H9 (cell line): Measurements from ENCODE around the gene CEP164. TPM values are rescaled to one million over a fixed set of nuclear protein-coding genes. Genes with fewer than 3 reads are reported as not detected.

ENCODE experiments used
- DNase-seq: peaks from one replicate; pipeline ENCODE4 v3.0.0-alpha.2; 2017
- H2AFZ ChIP-seq: one replicate; pipeline ENCODE4 v1.6.1; 2013; ENCODE audit warnings: mild to moderate bottlenecking, low read length, control low read depth, moderate library complexity
- H2AK5ac ChIP-seq: 2 replicates; pipeline ENCODE4 v1.6.1; 2013; ENCODE audit warnings: low read length, control low read depth, mixed read lengths; ENCODE audit not compliant: insufficient read length
- H2BK120ac ChIP-seq: one replicate; pipeline ENCODE4 v1.6.1; 2013; ENCODE audit warnings: low read depth, mild to moderate bottlenecking, low read length, control low read depth, inconsistent platforms; ENCODE audit not compliant: poor library complexity, severe bottlenecking
- H2BK12ac ChIP-seq: 2 replicates; pipeline ENCODE4 v1.6.1; 2013; ENCODE audit warnings: low read length, control low read depth, mixed read lengths, low read depth; ENCODE audit not compliant: insufficient read length
- H2BK15ac ChIP-seq: 2 replicates; pipeline ENCODE4 v1.6.1; 2013; ENCODE audit warnings: low read depth, low read length, control low read depth
- H2BK20ac ChIP-seq: one replicate; pipeline ENCODE4 v1.6.1; 2013; ENCODE audit warnings: low read depth, mild to moderate bottlenecking, low read length, control low read depth, inconsistent platforms; ENCODE audit not compliant: poor library complexity, severe bottlenecking
- H2BK5ac ChIP-seq: 2 replicates; pipeline ENCODE4 v1.6.1; 2013; ENCODE audit warnings: low read length, control low read depth, mixed read lengths; ENCODE audit not compliant: insufficient read length
- H3K14ac ChIP-seq: 2 replicates; pipeline ENCODE4 v1.6.1; 2013; ENCODE audit warnings: low read length, control low read depth; ENCODE audit not compliant: insufficient read depth
- H3K18ac ChIP-seq: 2 replicates; pipeline ENCODE4 v1.6.1; 2013; ENCODE audit warnings: low read depth, mild to moderate bottlenecking, mixed read lengths, low read length, control low read depth; ENCODE audit not compliant: insufficient read length
- H3K23ac ChIP-seq: 2 replicates; pipeline ENCODE4 v1.6.1; 2013; ENCODE audit warnings: low read length, control low read depth, mixed read lengths, low read depth; ENCODE audit not compliant: insufficient read length
- H3K23me2 ChIP-seq: 2 replicates; pipeline ENCODE4 v1.6.1; 2013; ENCODE audit warnings: low read depth, mild to moderate bottlenecking, mixed read lengths, low read length, control low read depth; ENCODE audit not compliant: insufficient read length, poor library complexity, severe bottlenecking
- H3K27ac ChIP-seq: 2 replicates; pipeline ENCODE4 v1.5.1; 2013; ENCODE audit warnings: low read length, control low read depth, mixed read lengths, low read depth; ENCODE audit not compliant: insufficient read length
- H3K27me3 ChIP-seq: 2 replicates; pipeline ENCODE4 v1.6.1; 2013; ENCODE audit warnings: low read length, control low read depth, inconsistent platforms; ENCODE audit not compliant: insufficient read depth
- H3K4ac ChIP-seq: 2 replicates; pipeline ENCODE4 v1.6.1; 2013; ENCODE audit warnings: low read depth, mild to moderate bottlenecking, control low read depth, inconsistent platforms, low read length, moderate library complexity
- H3K4me1 ChIP-seq: 2 replicates; pipeline ENCODE4 v1.6.1; 2013; ENCODE audit warnings: low read length, control low read depth, inconsistent platforms; ENCODE audit not compliant: insufficient read depth
- H3K4me2 ChIP-seq: 2 replicates; pipeline ENCODE4 v1.6.1; 2013; ENCODE audit warnings: low read length, control low read depth, mixed read lengths; ENCODE audit not compliant: insufficient read length, insufficient read depth
- H3K56ac ChIP-seq: 2 replicates; pipeline ENCODE4 v1.6.1; 2013; ENCODE audit warnings: low read depth, mild to moderate bottlenecking, mixed read lengths, low read length, control low read depth; ENCODE audit not compliant: insufficient read length
- H3K79me1 ChIP-seq: 2 replicates; pipeline ENCODE4 v1.6.1; 2013; ENCODE audit warnings: low read depth, mild to moderate bottlenecking, moderate library complexity, low read length, control low read depth, inconsistent platforms; ENCODE audit not compliant: insufficient read depth, poor library complexity, severe bottlenecking
- H3K79me2 ChIP-seq: 2 replicates; pipeline ENCODE4 v1.6.1; 2013; ENCODE audit warnings: low read length, control low read depth, inconsistent platforms; ENCODE audit not compliant: insufficient read depth
- H3K9ac ChIP-seq: 2 replicates; pipeline ENCODE4 v1.6.1; 2013; ENCODE audit warnings: low read length, control low read depth, mixed read lengths; ENCODE audit not compliant: insufficient read length; ENCODE audit errors: extremely low read depth
- H3K9me3 ChIP-seq: one replicate; pipeline ENCODE4 v1.6.1; 2013; ENCODE audit warnings: low read depth, low read length, inconsistent platforms; ENCODE audit not compliant: control insufficient read depth
- H3T11ph ChIP-seq: one replicate; pipeline ENCODE4 v1.6.1; 2013; ENCODE audit warnings: mild to moderate bottlenecking, low read length, control low read depth, inconsistent platforms
- H4K20me1 ChIP-seq: one replicate; pipeline ENCODE4 v1.6.1; 2013; ENCODE audit not compliant: control insufficient read depth, insufficient read length, insufficient read depth
- H4K5ac ChIP-seq: 2 replicates; pipeline ENCODE4 v1.6.1; 2013; ENCODE audit warnings: low read depth, mild to moderate bottlenecking, mixed read lengths, low read length, control low read depth; ENCODE audit not compliant: insufficient read length
- H4K8ac ChIP-seq: replicated peaks from 2 replicates; pipeline ENCODE4 v1.6.1; 2013; ENCODE audit warnings: low read length, control low read depth, mixed read lengths, low read depth; ENCODE audit not compliant: insufficient read length
- H4K91ac ChIP-seq: 2 replicates; pipeline ENCODE4 v1.6.1; 2013; ENCODE audit warnings: low read depth, mild to moderate bottlenecking, moderate library complexity, mixed read lengths, low read length, control low read depth; ENCODE audit not compliant: insufficient read length
- H3K27ac Mint-ChIP-seq, 3 experiments: 2 replicates in 2 of 3; 3 replicates in 1 of 3; pipeline ENCODE4 v1.8.0; 2020 to 2021; ENCODE audit warnings: mixed read lengths in 3 of 3, mild to moderate bottlenecking in 1 of 3, moderate library complexity in 1 of 3
- H3K27me3 Mint-ChIP-seq: 2 replicates; pipeline ENCODE4 v1.8.0; 2021; ENCODE audit warnings: low read depth, mild to moderate bottlenecking, moderate library complexity, mixed read lengths
- H3K36me3 Mint-ChIP-seq, 3 experiments: 2 replicates in 2 of 3; 3 replicates in 1 of 3; pipeline ENCODE4 v1.8.0; 2020 to 2021; ENCODE audit warnings: low read depth in 3 of 3, mixed read lengths in 3 of 3; ENCODE audit not compliant: insufficient read depth in 1 of 3
- H3K4me1 Mint-ChIP-seq, 2 experiments: 2 replicates each; pipeline ENCODE4 v1.8.0; 2020; ENCODE audit warnings: mixed read lengths in 2 of 2
- H3K4me3 Mint-ChIP-seq, 2 experiments: 2 replicates in 1 of 2; 3 replicates in 1 of 2; pipeline ENCODE4 v1.8.0; 2020 to 2021; ENCODE audit warnings: mild to moderate bottlenecking in 2 of 2, mixed read lengths in 2 of 2, moderate library complexity in 1 of 2
- H3K9me3 Mint-ChIP-seq, 2 experiments: 2 replicates in 1 of 2; 3 replicates in 1 of 2; pipeline ENCODE4 v1.8.0; 2020; ENCODE audit warnings: mild to moderate bottlenecking in 2 of 2, mixed read lengths in 2 of 2, moderate library complexity in 1 of 2
- CTCF ChIP-seq: fragments of 200-600 bp; sonication (generic); conservative IDR thresholded peaks from 3 replicates; pipeline ENCODE4 v1.8.0; 2021; ENCODE audit warnings: antibody characterized with exemption, mild to moderate bottlenecking
- WGBS: extraction: QIAGEN DNeasy Blood & Tissue Kit; methylation state at CpG from one replicate; pipeline ENCODE4 v1.1.7; 2013; ENCODE audit warnings: missing lambda C conversion rate, low lambda C conversion rate, mixed read lengths; ENCODE audit not compliant: insufficient read length; ENCODE audit errors: extremely low coverage; 5-methylcytosine and 5-hydroxymethylcytosine counted together
- total RNA-seq: library from RNA; stranded (reverse); gene quantifications from 2 replicates; pipeline ENCODE4 v1.2.1, GENCODE V29; 2021

Gene CEP164
- total RNA-seq, 1 experiment from 2014 or later = 24.9 TPM

GRCh38 chr11:117391181-117391580 is 63.5 kb downstream of the CEP164 start:
- no peak overlapping the region for H3K9ac ChIP-seq
- H3T11ph ChIP-seq = no peak overlapping the region
- no peak overlapping the region for H3K4ac ChIP-seq
- H3K56ac ChIP-seq = no peak overlapping the region
- no peaks in the 10 kb centered on the region for H3K23me2 ChIP-seq
- H2BK20ac ChIP-seq = no peak overlapping the region
- Mint-ChIP-seq H3K9me3 (no peaks in the 10 kb centered on the region), H3K4me1 (no peaks in the 10 kb centered on the region), H3K27me3 (no peaks in the 10 kb centered on the region), H3K27ac (peak overlapping the region in 2 of 3 experiments; percentile 60 to 80; a peak in 2 of 7 replicates), H3K36me3 (peaks cover 20 to 56% (median 50%) of the 10 kb centered on the region in 3 experiments), H3K4me3 (no peak overlapping the region)
- H3K18ac ChIP-seq = no peak overlapping the region
- no peak overlapping the region for H2BK15ac ChIP-seq
- H4K91ac ChIP-seq = no peak overlapping the region
- no peak overlapping the region for H3K23ac ChIP-seq
- H3K9me3 ChIP-seq = no peaks in the 10 kb centered on the region
- no peak overlapping the region for H4K5ac ChIP-seq
- no peaks in the 10 kb centered on the region for H3K4me1 ChIP-seq
- H3K79me1 ChIP-seq = no peaks in the 10 kb centered on the region
- H2BK120ac ChIP-seq = no peak overlapping the region
- H3K14ac ChIP-seq = no peak overlapping the region
- H4K8ac ChIP-seq = no peak overlapping the region
- WGBS = no CpG with 5 or more reads among the region's 8 CpGs
- H3K4me2 ChIP-seq = no peak overlapping the region
- no peak for TF ChIP-seq CTCF
- no peak overlapping the region for H2AFZ ChIP-seq
- H2BK12ac ChIP-seq = no peak overlapping the region
- no peak overlapping the region for H3K27ac ChIP-seq
- H2BK5ac ChIP-seq = no peak overlapping the region
- no peaks in the 10 kb centered on the region for H4K20me1 ChIP-seq
- H3K27me3 ChIP-seq = no peaks in the 10 kb centered on the region
- no peak overlapping the region for H2AK5ac ChIP-seq
- DNase-seq = no peak
- H3K79me2 ChIP-seq = no peaks in the 10 kb centered on the region
